Stimulated activated CD4-positive, alpha-beta T cell treated with anti-CD3 and anti-CD28 coated beads, Interleukin-4, amount 100 ng/mL, for 1 hour (primary cell): ENCODE data around the gene ZBTB26.
"Not testable (repeated sequence)": the region's sequence is repeated elsewhere in the genome, so short reads cannot be mapped to it uniquely, and the experiment has no call there.

Experiments
- DNase-seq: peaks from one replicate; pipeline ENCODE4 v3.0.0-alpha.2; 2020

The ZBTB26 gene

GRCh38 chr9:122923947-122924346 is 7.4 kb downstream of the ZBTB26 start:
- DNase-seq, result no peak

GRCh38 chr9:122922713-122923112 is 8.6 kb downstream of the ZBTB26 start:
- no peak for DNase-seq

GRCh38 chr9:122918310-122918709 is 13.0 kb downstream of the ZBTB26 start:
- no peak for DNase-seq

- peak; percentile 66 for DNase-seq
Observed at GRCh38 chr9:122912964-122913673, 18.2 kb downstream of the ZBTB26 start, which contains the start of gene ZBTB6. TSS of gene ZBTB6 (minus strand) at chr9:122913323. CDS start at chr9:122912072, 1,251 bp downstream.

GRCh38 chr9:122912671-122912963 is 18.7 kb downstream of the ZBTB26 start:
- DNase-seq, result no peak

- DNase-seq, result not testable (repeated sequence)
Observed at GRCh38 chr9:122906122-122906521, 25.2 kb downstream of the ZBTB26 start.

GRCh38 chr9:122904823-122905710 is 26.2 kb downstream of the ZBTB26 start, which contains the start of gene RC3H2:
TSS of gene RC3H2 (minus strand) at chr9:122905359. CDS start at chr9:122897509, 7,850 bp downstream.
- peak; percentile 92 for DNase-seq

- peak; percentile 19 for DNase-seq
Observed at GRCh38 chr9:122904466-122904822, 26.9 kb downstream of the ZBTB26 start.

GRCh38 chr9:122900791-122901190 is 30.5 kb downstream of the ZBTB26 start:
- DNase-seq, result no peak

GRCh38 chr9:122897969-122898368 is 33.3 kb downstream of the ZBTB26 start:
- DNase-seq, result no peak

- no peak for DNase-seq
Observed at GRCh38 chr9:122888480-122888879, 42.8 kb downstream of the ZBTB26 start.

- no peak for DNase-seq
Observed at GRCh38 chr9:122883125-122883524, 48.2 kb downstream of the ZBTB26 start.

GRCh38 chr9:122879443-122879842 is 51.9 kb downstream of the ZBTB26 start:
- no peak for DNase-seq

- no peak for DNase-seq
Observed at GRCh38 chr9:122875523-122875922, 55.8 kb downstream of the ZBTB26 start.

GRCh38 chr9:122867276-122867675 is 64.0 kb downstream of the ZBTB26 start:
- DNase-seq, result not testable (repeated sequence)

- DNase-seq, result no peak
Observed at GRCh38 chr9:122866079-122866478, 65.2 kb downstream of the ZBTB26 start.
